Fibroblast of lung (primary cell): ENCODE results near the gene TBC1D10B.

ENCODE experiments used
- EZH2 ChIP-seq: IDR thresholded peaks from 2 replicates; pipeline ENCODE4 v1.5.1; 2012; ENCODE audit warnings: low read length, control low read depth, mild to moderate bottlenecking; ENCODE audit errors: missing control alignments
- TF ChIP-seq, protein P1 (sequence below), 2 donors: IDR thresholded peaks in 1 of 2; conservative IDR thresholded peaks in 1 of 2; 1 replicate in 1 of 2; 2 replicates in 1 of 2; pipeline ENCODE4 v1.5.1; 2011 to 2012; ENCODE audit warnings: low read length in 2 of 2, control low read depth in 1 of 2, inconsistent platforms in 1 of 2, low read depth in 1 of 2, mild to moderate bottlenecking in 1 of 2

DNA sequence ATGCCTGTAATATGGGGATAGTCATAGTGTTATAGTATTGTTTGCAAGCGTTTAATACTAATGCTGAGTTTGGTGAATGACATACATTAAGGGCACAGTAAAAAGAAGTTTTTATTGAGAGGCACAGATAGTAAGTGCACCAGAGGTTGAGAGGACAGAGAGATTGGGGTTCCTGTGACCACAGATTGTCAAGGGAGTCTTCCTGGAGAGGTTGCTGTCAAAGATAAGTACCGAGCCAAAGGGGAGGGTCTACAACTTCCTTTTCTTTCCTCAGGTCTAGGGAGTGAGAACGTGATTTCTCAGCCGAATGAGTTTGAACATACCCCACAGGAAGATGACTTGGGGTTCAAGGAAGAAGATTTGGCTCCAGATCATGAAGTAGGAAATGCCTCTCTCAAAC, 26.8 kb upstream of the TBC1D10B start:
- TF ChIP-seq, protein P1, sequence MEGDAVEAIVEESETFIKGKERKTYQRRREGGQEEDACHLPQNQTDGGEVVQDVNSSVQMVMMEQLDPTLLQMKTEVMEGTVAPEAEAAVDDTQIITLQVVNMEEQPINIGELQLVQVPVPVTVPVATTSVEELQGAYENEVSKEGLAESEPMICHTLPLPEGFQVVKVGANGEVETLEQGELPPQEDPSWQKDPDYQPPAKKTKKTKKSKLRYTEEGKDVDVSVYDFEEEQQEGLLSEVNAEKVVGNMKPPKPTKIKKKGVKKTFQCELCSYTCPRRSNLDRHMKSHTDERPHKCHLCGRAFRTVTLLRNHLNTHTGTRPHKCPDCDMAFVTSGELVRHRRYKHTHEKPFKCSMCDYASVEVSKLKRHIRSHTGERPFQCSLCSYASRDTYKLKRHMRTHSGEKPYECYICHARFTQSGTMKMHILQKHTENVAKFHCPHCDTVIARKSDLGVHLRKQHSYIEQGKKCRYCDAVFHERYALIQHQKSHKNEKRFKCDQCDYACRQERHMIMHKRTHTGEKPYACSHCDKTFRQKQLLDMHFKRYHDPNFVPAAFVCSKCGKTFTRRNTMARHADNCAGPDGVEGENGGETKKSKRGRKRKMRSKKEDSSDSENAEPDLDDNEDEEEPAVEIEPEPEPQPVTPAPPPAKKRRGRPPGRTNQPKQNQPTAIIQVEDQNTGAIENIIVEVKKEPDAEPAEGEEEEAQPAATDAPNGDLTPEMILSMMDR (conservative IDR thresholded peaks at IDR 0.05 in 1 of 2, IDR thresholded peaks at IDR 0.05 in 1 of 2; ENCODE audit: low read depth in 1 of 2, low read length in 2 of 2): no peak
- TF ChIP-seq EZH2: no peak
